BE2C (cell line): ENCODE results near the gene GAS7.

Experiments
- DNase-seq: peaks from one replicate; pipeline ENCODE4 v3.0.0-alpha.2; 2020
- H3K27me3 ChIP-seq: fragments of 250-450 bp; sonication (Bioruptor Pico); 2 replicates; pipeline ENCODE4 v1.5.1; 2020; ENCODE audit warnings: mild to moderate bottlenecking
- H3K36me3 ChIP-seq: fragments of 250-450 bp; sonication (Bioruptor Pico); 2 replicates; pipeline ENCODE4 v1.5.1; 2020; ENCODE audit warnings: mild to moderate bottlenecking
- H3K4me1 ChIP-seq: fragments of 250-450 bp; sonication (Bioruptor Pico); 2 replicates; pipeline ENCODE4 v1.5.1; 2020
- H3K4me3 ChIP-seq: 2 replicates; pipeline ENCODE4 v1.5.1; 2011; ENCODE audit warnings: low read depth, low read length
- H3K9me3 ChIP-seq: fragments of 250-450 bp; sonication (Bioruptor Pico); 2 replicates; pipeline ENCODE4 v1.5.1; 2020
- CTCF ChIP-seq: IDR thresholded peaks from 2 replicates; pipeline ENCODE4 v1.5.1; 2012; ENCODE audit warnings: mild to moderate bottlenecking, low read depth, low read length

Gene GAS7

GRCh38 chr17:9940841-9941240, 257.6 kb downstream of the GAS7 start:
- no peak for TF ChIP-seq CTCF
- H3K9me3 ChIP-seq, result no peaks in the 10 kb centered on the region
- H3K27me3 ChIP-seq, result no peaks in the 10 kb centered on the region
- H3K4me1 ChIP-seq, result no peaks in the 10 kb centered on the region
- no peak for DNase-seq
- no peak overlapping the region for H3K4me3 ChIP-seq
- no peaks in the 10 kb centered on the region for H3K36me3 ChIP-seq

GRCh38 chr17:9938764-9939163, 259.6 kb downstream of the GAS7 start:
- no peak for DNase-seq
- no peaks in the 10 kb centered on the region for H3K9me3 ChIP-seq
- H3K4me3 ChIP-seq, result no peak overlapping the region
- no peaks in the 10 kb centered on the region for H3K4me1 ChIP-seq
- no peaks in the 10 kb centered on the region for H3K27me3 ChIP-seq
- no peak for TF ChIP-seq CTCF
- no peaks in the 10 kb centered on the region for H3K36me3 ChIP-seq

DNA sequence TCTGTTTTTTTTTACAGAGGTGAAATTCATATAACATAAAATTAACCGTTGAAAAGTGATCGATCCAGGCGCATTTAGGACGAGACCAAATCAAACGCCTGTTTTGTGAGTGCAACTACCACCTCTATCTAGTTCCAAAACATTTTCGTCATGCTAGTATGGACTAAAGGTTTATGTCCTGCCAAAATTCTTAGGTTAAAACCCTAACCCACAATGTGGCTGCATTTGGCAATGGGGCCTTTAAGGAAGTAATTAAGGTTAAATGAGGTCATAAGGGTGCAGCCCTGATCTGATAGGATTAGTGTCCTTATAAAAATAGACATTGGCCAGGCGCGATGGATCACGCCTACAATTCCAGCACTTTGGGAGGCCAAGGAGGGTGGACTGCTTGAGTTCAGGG, 260.5 kb downstream of the GAS7 start:
- no peak for TF ChIP-seq CTCF
- no peak for DNase-seq
- Histone ChIP-seq H3K4me3 (no peak overlapping the region), H3K4me1 (no peaks in the 10 kb centered on the region), H3K36me3 (no peaks in the 10 kb centered on the region), H3K27me3 (no peaks in the 10 kb centered on the region), H3K9me3 (no peaks in the 10 kb centered on the region)

DNA sequence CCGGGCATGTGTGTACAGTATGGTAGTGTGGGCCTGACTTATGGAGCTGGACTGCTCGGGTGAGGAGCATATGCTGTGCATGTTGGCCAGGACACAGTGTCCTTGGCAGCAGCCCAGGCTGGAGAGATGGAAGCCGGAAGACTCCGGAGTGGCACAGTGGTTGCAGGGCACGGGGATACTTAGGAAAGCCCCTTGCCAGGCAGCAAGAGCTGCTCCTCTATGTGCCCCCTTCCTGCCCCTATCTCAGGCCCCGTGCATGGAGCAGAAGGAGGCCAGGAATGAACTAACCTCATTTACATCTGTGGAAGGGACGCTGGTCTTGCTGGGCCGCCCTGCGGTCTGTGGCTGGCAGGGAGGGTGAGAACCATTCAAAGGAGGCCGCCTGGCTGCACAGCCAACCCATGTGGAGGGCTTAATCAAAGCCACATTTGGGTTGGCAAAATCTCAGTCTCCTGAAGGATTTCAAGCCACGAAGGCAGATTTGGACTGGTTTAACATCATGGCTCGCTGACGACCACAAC, 261.1 kb downstream of the GAS7 start:
- TF ChIP-seq CTCF, result no peak
- Histone ChIP-seq H3K27me3 (no peaks in the 10 kb centered on the region), H3K4me3 (no peak overlapping the region), H3K36me3 (no peaks in the 10 kb centered on the region), H3K9me3 (no peaks in the 10 kb centered on the region), H3K4me1 (no peaks in the 10 kb centered on the region)
- no peak for DNase-seq

DNA sequence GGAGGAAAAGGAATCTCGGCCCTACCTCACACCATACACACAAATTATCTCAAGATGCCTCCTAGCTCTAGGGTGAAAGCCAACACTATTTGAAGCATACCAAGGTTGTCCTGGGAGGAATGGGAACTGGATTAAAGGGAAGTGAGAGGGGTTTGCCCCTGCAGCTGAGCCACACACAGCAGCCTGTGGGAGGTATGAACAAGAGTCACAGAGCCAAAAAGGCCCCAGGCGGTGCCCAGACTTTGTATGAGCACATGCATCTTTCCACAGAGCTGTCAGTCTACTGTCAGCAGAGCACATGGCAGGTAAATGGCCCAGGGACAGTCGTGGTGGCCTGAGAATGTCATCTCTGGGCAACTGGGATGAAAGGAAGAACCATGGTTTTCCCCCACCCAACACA, 262.3 kb downstream of the GAS7 start:
- Histone ChIP-seq H3K4me1 (no peaks in the 10 kb centered on the region), H3K4me3 (no peak overlapping the region), H3K9me3 (no peaks in the 10 kb centered on the region), H3K36me3 (no peaks in the 10 kb centered on the region), H3K27me3 (no peaks in the 10 kb centered on the region)
- TF ChIP-seq CTCF, result no peak
- no peak for DNase-seq

DNA sequence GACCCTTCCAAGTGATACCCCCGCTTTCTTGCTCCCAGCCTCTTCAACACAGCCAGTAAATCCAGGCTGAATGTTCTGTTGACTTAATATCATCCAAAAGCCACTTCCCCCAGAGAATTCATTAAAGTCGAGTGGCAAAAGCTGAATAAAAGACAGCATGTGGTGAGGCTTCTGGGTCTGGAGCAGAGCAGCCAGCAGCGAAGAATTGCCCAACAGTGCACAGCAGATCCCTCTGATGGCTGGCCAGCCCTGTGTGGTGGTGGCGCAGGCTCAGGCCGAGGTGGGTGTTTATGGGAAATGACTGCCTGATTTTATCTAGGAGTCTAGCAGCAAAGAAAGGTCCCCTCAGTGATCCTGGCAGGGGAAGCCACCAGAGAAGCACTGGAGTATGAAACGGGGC, 263.0 kb downstream of the GAS7 start:
- Histone ChIP-seq H3K36me3 (no peaks in the 10 kb centered on the region), H3K4me3 (no peak overlapping the region), H3K4me1 (no peaks in the 10 kb centered on the region), H3K9me3 (no peaks in the 10 kb centered on the region), H3K27me3 (no peaks in the 10 kb centered on the region)
- no peak for DNase-seq
- no peak for TF ChIP-seq CTCF
